KOPT-K1 (cell line): Measurements from ENCODE around the gene XRRA1.

Source experiments
- H3K27ac ChIP-seq: fragments of 200-600 bp; sonication (generic); 2 replicates; pipeline ENCODE4 v1.5.1; 2016; ENCODE audit warnings: antibody characterized with exemption, mild to moderate bottlenecking, low read depth, low read length; ENCODE audit not compliant: poor library complexity, severe bottlenecking
- H3K36me3 ChIP-seq: fragments of 200-600 bp; sonication (generic); 2 replicates; pipeline ENCODE4 v1.5.1; 2017; ENCODE audit warnings: antibody characterized with exemption, mild to moderate bottlenecking, low read length, moderate library complexity; ENCODE audit not compliant: insufficient read depth
- H3K9me3 ChIP-seq: fragments of 200-600 bp; sonication (generic); 2 replicates; pipeline ENCODE4 v1.5.1; 2017; ENCODE audit warnings: antibody characterized with exemption, low read length, mild to moderate bottlenecking; ENCODE audit not compliant: insufficient read depth, poor library complexity, severe bottlenecking

XRRA1 gene

GRCh38 chr11:74791333-74792100, 157.4 kb downstream of the XRRA1 start:
- Histone ChIP-seq H3K27ac (no peak overlapping the region), H3K36me3 (peaks cover 75% of the 10 kb centered on the region), H3K9me3 (peaks cover 27% of the 10 kb centered on the region)
